ENCODE results near the gene PDZK1IP1.

PDZK1IP1 gene

DNA sequence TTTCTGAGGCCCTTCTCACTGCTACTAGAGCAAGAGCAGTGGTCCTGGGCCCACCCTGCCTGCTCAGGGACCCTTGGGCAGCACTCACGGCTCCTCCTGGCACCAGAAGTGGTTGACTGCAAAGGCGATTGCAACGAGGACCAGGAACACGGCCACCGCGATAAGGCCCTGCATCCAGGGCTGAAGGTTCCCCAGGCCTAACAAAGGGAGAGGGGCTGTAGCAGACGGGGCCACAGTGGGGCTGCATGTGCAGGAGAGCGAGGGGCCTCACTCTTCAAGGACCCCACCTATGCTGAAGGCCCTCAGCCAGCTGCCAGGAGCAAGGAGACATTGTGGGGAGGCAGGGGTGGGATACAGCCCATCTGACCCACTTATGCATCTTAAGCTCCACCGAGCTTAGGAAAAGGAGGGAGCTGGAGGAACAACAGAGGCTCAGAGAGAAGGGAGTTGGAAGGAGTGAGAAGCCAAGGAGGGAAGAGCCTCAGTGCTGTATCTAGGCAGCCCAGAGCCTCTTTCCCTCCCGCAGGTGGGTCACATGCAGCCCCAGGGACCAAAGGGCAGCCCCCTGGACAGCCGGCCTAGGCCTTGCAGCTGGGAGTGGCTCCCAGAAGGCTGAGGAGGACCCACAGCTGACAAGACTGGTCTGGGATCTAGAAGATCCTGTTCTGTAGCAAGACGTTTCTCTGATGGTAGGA is 2.5 kb downstream of the PDZK1IP1 start:
- Histone ChIP-seq H3K36me3 (ENCODE audit: control insufficient read depth, insufficient read depth, low read length) (no peaks in the 10 kb centered on the region), H3K27me3 (replicated peaks; ENCODE audit: control insufficient read depth, insufficient read depth, low read length) (no peaks in the 10 kb centered on the region; the same call in none of the 2 replicates), H3K4me3 (replicated peaks; ENCODE audit: low read depth, low read length) (no peak overlapping the region)
- no peak for TF ChIP-seq CTCF (IDR thresholded peaks at IDR 0.05; ENCODE audit: insufficient read depth, low read length, poor library complexity, severe bottlenecking)
- DNase-seq (ENCODE audit: extremely low read depth, insufficient read length), result no peak

GRCh38 chr1:47186267-47187185 is 3.3 kb downstream of the PDZK1IP1 start:
- Histone ChIP-seq H3K27me3 (replicated peaks; ENCODE audit: control insufficient read depth, insufficient read depth, low read length) (no peaks in the 10 kb centered on the region; the same call in none of the 2 replicates), H3K36me3 (ENCODE audit: control insufficient read depth, insufficient read depth, low read length) (no peaks in the 10 kb centered on the region), H3K4me3 (replicated peaks; ENCODE audit: low read depth, low read length) (no peak overlapping the region)

GRCh38 chr1:47184822-47185677 is 4.8 kb downstream of the PDZK1IP1 start:
- Histone ChIP-seq H3K27me3 (replicated peaks; ENCODE audit: control insufficient read depth, insufficient read depth, low read length) (no peaks in the 10 kb centered on the region; the same call in none of the 2 replicates), H3K36me3 (ENCODE audit: control insufficient read depth, insufficient read depth, low read length) (no peaks in the 10 kb centered on the region), H3K4me3 (replicated peaks; ENCODE audit: low read depth, low read length) (no peak overlapping the region)
- TF ChIP-seq CTCF (IDR thresholded peaks at IDR 0.05; ENCODE audit: insufficient read depth, low read length, poor library complexity, severe bottlenecking), result no peak
- no peak for DNase-seq (ENCODE audit: extremely low read depth, insufficient read length)

More at GRCh38 chr1:47186267-47187185, 3.3 kb downstream of the PDZK1IP1 start:
- no peak for TF ChIP-seq CTCF (IDR thresholded peaks at IDR 0.05; ENCODE audit: insufficient read depth, low read length, poor library complexity, severe bottlenecking)
- no peak for DNase-seq (ENCODE audit: extremely low read depth, insufficient read length)

- Histone ChIP-seq H3K4me3 (replicated peaks; ENCODE audit: low read depth, low read length) (no peak overlapping the region), H3K36me3 (ENCODE audit: control insufficient read depth, insufficient read depth, low read length) (no peaks in the 10 kb centered on the region), H3K27me3 (replicated peaks; ENCODE audit: control insufficient read depth, insufficient read depth, low read length) (no peaks in the 10 kb centered on the region; the same call in 1 of the 2 replicates)
- DNase-seq (ENCODE audit: extremely low read depth, insufficient read length), result no peak
- TF ChIP-seq CTCF (IDR thresholded peaks at IDR 0.05; ENCODE audit: insufficient read depth, low read length, poor library complexity, severe bottlenecking), result no peak
These were observed 5.6 kb downstream of the PDZK1IP1 start for GRCh38 chr1:47184090-47184821.
